Embryonic facial prominence (tissue), 1 donor: ENCODE results near the gene SP100.
"Not testable (repeated sequence)": the region's sequence is repeated elsewhere in the genome, so short reads cannot be mapped to it uniquely, and the experiment has no call there.

Experiments used
- DNase-seq: peaks from one replicate; pipeline ENCODE4 v3.0.0-alpha.2; 2016; ENCODE audit errors: extremely low spot score

SP100 gene

DNA sequence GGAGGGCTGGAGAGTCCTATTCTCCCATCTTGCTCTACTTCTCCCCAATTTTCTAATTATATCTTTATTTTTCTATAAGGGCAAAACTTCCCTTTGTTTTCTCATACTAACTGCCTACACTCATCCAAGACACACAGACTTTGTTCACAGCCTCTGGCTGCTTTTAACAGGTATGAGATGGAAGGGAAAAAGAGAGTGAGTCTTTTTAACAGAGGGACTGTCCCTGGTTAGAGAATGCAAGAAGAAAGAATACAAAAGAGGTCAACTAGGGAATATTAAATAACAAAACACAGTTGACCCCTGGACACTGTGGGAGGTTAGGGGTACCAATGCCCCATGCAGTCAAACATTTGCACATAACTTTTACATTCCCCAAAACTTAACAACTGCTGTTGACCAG, 41.8 kb downstream of the SP100 start:
- DNase-seq: no peak

DNA sequence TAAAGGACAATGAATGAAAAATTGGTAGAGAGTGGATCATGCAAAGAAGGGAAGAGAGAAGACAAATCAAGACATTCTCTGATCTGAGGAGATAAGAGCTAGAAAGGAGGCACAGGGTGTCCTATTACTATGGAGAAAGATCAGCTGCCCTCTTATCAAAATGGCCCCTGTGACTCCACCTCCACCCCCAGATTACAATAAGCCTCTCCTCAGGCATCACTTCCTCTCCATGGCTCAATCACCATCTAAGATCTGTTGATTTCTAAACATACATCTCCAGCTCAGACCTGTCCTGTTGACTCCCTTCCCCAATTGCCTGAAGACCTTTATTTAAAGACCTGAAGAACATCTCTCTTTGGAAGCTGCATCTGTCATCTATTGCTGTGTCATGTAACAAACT, 43.2 kb downstream of the SP100 start:
- DNase-seq: no peak

DNA sequence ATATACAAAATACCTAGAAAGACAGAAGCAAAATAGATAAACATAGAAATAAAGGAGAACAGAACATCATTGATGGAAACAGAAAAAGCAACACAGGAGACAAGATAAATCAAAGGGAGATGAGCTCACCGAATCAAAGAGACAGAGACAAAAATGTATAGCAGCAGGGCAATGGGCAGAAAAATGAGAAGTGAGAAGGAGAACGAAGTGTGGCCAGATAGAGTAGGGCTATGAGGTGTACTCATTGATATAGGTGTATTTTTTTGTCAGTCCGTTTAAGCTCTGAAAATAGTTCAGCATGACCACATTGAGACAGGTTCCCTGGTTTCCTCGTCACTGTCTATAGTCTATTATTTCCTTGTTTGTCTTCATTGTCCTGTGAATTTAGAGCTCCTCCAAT, 55.1 kb downstream of the SP100 start:
- no peak for DNase-seq

DNA sequence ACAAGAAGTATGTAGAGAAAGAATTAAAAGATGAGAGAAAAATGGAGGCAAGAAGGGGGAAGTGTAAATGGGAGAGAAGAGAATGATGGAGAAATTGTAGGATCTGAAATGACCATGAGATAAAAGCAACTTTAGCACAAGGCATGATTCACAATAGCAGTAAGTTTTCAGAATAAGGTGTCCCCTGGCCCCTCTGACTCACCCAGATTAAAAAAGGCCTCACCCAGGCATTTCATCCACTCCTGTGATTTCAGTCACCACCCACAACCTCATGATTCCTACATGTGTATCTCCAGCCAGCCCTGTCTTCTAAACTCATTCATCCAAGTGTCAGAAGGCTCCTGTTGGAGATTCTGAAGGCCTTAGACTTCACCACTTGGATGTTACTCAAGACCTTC, 56.6 kb downstream of the SP100 start:
- no peak for DNase-seq

DNA sequence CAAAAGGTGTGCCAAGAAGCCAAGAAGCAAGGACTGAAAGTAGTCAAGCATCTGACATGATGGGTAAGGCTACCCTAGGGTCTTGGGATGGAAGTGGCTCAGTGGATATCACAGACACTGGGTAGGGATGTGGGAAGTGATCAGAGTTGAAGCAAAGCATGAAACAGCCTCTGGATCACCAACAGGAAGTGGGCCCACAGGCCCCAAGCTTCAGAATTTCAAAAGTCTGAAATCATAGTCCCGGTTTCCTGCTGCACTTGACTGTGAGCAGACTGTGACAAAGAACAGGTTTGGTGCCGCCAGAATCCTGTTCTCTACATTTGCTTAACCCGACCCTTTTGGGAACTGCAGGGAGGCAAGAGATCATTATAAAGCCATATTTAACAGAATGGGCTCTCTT, 57.4 kb downstream of the SP100 start:
- no peak for DNase-seq

DNA sequence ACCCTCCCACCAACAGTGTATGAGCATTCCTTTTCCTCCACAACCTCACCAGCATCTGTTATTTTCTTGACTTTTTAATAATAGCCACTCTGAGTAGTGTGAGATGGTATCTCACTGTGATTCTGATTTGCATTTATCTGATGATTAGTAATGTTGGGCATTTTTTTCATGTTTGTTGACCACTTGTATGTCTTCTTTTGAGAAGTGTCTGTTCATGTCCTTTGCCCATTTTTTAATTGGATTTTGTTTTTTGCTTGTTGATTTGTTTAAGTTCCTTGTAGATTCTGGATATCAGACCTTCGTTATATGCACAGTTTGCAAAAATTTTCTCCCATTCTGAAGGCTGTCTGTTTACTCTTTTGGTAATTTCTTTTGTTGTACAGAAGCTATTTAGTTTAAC, 59.1 kb downstream of the SP100 start:
- DNase-seq: no peak

DNA sequence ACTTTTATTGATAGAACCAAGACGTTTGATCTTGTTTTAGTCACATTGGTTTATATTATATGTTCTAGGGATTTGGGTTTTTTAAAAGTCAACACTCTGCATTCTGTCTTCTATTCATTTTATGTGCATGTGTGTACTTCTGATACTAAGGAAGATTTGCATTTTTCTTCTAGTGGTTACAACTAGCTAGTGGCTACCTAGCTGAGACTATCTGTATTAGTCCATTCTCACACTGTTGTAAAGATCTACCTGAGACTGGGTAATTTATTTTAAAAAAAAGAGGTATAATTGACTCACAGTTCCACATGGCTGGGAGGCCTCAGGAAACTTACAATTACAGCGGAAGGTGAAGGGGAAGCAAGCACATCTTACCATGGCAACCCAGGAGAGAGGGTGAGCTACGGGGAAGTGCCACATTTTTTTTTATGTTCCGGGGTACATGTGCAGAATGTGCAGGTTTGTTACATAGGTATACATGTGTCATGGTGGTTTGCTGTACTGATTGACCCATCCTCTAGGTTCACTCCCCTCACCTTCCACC, 69.9 kb downstream of the SP100 start:
- DNase-seq: no peak

DNA sequence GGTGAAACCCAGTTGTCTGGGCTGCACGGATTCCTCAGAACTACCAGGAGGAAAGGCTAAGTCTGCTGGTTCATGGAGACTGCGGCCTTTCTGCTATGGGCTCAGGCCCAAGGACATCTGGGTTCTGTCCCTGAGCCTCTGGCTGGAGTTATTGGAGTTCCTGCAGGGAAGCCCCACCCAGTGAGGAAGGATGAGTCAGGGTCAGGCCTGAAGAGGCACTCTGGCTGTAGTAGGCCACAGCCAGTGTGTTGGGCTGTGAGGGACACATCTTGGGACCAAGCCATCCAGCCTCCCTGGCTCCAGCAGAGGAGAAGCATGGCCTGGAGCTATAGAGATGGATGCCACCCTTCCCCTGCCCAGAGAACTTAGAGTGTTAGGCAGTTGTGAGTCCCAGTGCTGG, 75.2 kb downstream of the SP100 start:
- DNase-seq: not testable (repeated sequence)

DNA sequence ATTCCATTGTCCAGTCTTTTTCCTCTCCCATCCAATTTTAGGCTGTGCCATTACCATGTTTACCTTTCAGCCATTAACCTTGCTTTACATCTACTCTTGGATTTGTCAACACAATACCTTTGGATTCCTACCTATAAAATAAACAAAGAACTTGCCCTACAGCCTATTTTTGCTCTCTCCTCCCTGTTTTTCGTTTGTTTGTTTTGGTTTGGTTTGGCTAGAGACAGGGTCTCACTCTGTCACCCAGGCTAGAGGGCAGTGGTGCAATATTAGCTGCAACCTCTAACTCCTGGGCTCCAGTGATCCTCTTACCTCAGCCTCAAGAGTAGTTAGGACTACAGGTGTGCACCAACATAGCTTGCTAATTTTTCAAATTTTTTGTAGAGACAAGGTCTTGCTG, 76.1 kb downstream of the SP100 start:
- no peak for DNase-seq

DNA sequence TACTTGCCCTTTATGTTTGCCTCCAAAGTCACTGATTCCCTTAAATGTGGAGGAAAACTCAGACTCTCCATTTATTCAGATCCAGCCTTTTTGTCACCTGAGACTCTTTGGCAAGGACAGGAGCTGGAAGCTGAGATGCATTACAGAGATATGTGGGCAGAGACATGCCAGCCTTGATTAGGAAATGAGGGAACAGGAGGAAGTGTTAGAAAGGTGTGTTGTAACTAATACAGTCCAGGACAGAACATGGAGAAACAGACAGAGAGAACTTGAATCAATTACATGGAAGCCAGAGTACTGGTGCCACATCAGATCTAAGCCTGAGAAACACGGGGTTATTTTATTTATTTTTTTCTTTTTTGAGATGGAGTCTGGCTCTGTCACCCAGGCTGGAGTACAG, 79.0 kb downstream of the SP100 start:
- no peak for DNase-seq

DNA sequence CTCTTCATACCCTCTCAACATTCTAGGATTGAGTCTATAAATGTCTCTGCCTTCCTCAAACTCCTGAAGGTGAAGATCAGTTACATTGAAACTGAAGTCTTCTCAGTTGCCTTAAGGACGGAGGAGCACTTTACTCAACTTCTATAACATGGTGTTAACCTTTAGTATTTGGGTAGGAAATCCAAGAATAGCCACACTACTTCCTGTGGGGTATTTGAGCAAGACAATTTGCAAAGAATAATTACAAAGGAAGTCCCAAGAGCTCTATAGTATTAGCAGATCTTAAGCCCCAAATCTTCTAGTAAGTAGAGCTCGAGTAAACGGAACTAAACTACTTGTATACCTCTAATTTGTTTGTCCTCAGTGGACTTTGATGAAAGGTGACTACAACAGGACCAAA, 80.9 kb downstream of the SP100 start:
- no peak for DNase-seq

DNA sequence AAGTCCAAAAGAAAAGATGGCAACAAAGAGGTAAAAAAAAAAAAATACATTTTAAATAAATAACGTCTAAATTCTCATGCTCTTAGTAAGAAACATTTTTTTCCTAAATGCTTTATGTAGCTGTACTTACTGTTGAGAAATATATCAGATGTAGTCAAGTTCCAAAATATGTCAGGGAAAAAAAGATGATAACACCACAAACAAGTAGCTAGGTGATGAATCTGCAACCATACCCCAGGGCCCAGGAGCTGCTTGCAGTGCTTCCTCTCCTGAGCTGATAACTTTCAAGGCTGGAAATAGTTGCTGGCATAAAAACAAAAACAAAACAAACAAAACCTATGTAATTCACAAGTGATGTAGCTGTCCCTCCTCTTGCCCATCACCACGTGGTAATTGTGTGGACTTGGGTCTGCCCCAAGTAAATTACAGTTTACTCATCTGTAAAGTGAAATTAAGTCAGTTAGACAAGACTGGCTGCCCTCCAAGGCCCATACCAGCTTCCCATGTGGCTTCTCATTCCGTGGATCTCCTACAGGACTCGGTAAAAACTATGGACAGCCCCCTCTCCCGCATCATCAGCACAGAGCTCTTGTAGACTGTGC, 82.6 kb downstream of the SP100 start:
- DNase-seq: no peak

DNA sequence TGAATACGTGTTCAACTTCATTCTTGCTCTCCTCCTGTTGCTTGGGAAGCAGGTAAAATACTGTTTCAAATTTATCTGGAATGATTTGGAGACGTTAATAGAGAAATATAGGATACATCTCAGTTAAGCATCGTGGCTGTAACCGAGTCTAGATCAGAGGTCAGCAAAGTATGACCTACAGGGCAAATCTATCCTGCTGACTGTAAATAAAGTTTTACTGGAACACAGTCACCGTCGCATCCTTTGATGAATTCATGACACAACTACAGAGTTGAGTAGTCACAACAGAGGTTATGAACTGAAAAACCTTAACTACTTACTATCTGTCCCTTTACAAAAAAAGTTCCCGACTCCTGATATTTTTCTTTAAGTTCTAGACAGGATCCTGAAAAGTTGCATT, 86.6 kb downstream of the SP100 start:
- DNase-seq: no peak

DNA sequence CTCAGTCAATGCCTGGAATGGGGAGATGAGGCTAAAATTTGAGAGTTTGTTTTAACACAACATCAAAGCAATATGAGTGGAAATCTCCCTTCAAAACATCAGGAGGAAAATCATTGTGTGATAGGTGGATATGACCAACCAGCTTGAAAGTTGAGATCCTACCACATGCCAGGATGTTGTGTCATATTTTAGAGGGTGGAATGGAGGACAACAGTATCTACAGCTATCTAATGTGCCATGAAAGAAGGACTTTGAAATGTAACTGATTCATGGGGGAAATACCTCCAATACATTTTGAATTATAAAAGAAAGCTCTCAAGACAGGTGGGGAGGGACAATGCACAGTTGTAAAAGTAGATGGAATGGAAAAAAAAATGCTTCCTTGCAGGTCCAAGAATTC, 87.8 kb downstream of the SP100 start:
- no peak for DNase-seq

DNA sequence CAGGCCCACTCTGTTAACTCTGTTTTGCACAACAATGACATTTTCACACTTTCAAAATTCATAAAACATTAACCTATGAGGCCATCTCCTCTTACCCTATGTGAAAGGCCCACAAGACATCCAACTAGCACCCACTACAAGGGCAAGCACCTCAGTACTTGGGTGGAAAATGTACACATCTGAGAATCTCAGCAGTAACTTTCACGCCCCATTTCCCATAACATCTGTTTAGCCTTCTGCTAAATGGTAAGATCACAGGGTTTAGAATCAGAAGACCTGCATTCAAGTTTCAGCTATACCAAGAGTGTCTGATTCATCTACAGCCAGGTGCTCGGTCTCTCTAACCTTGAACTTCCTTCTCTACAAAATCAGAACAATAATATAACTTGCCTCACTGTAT, 89.2 kb downstream of the SP100 start:
- DNase-seq: no peak

DNA sequence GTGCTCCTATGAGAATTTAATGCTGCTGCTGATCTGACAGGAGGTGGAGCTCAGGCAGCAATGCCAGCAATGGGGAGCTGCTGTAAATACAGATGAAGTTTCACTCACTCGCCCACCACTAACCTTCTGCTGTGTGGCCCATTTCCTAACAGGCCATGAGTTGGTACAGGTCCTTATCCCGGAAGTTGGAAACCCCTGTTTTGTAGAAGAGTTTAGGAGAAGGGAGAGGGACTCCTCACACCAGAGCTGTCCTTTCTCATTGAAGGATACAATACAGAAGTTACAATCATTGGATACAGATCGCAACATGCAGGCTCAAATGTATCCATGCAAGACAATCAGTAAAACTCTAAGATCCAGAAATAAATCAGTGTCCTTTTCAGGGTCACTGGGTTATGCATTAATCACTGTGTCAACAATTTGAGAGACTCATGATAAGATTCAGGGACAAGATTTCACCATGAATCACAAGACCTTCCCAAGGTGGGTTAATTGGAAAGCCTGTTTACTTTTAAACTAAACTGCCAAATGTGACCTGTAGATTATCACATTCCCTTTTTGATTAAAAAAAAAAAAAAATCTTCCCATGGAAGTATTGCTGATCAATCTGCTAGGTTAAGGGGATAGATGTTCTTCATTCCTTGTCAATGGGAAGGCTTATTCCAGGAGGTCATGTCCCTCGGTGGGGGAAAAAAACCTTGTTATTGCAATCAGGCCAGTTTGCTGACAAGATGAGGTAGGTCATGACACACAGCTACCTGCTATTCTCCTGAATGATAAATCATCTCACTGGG, 97.2 kb downstream of the SP100 start:
- DNase-seq: no peak

DNA sequence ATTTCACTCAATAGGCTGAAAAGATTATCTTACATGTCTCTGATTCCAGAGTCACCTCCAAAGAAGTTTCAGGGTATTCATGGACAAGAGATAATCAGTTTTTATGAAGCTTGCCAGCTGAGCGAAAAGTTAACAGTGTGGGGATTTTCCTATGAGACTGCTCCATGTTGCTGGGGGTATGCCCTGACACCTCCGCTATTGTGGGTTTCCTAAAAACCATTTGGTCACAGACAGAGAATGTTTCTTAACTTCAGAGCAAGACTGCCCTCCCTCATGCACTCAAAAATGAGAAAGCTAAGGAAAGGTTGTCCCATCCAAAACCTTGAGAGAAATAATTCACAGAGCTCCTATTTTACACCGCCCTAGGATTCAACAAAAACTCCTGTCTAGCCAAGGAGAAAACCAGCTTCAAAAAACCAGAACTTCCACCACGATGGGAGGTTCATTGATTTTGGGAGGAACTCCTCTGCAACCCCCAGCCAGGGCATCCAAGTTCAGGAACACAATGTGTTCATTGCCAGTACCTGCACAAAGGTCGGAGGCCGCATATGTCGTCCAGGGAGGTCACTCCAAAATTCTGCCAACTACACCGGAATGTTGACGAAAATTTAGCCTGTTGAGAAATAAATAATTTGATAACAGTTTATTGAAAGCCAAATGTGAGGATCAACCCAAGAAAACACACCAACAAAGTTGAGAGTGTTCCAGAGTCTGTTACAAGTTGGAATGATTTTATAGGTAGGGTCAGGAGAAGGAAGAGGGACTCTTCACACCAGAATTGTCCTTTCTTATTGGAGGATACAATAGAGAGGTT, 104.3 kb downstream of the SP100 start:
- DNase-seq: no peak

DNA sequence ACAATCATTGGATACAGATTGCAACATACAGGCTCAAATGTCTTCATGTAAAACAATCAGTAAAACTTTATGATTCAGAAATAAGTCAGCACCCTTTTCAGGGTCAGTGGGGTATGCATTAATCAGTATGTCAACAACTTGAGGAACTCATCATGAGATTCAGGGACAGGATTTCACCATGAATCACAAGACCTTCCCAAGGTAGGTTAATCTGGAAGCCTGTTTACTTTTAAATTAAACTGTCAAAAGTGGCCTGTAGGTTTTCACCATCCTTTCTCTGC, 104.8 kb downstream of the SP100 start:
- no peak for DNase-seq

DNA sequence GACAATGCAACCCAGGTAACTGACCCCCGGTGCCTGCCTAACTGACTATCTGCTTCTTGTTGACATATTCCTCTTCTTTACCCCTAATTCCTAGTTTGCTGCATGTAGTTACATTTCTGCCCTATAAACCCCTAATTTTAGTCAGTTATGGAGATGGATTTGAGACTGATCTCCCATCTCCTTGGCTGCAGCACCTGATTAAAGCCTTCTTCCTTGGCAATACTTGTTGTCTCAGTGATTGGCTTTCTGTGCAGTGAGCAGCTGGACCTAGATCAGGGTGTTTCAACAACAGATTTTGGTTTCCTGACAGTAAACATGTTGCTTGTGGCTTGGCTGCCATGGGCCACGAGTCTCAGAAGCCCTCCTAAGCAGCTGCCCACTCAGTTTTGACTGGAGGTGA, 105.4 kb downstream of the SP100 start:
- DNase-seq: no peak

DNA sequence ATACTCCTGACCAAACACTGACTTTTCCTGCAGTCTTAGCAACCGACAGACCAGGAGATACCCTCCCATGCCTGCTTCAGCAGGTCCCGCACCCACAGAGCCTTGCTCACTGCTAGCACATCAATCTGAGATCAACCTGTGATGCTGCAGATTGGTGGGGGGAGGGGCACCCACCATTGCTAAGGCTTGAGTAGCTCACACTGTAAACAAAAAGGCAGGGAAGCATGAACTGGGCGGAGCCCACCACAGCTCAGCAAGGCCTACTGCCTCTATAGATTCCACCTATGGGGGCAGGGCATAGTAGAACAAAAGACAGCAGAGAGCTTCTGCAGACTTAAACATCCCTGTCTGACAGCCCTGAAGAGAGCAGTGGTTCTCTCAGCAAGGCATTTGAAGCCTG, 109.7 kb downstream of the SP100 start:
- no peak for DNase-seq

DNA sequence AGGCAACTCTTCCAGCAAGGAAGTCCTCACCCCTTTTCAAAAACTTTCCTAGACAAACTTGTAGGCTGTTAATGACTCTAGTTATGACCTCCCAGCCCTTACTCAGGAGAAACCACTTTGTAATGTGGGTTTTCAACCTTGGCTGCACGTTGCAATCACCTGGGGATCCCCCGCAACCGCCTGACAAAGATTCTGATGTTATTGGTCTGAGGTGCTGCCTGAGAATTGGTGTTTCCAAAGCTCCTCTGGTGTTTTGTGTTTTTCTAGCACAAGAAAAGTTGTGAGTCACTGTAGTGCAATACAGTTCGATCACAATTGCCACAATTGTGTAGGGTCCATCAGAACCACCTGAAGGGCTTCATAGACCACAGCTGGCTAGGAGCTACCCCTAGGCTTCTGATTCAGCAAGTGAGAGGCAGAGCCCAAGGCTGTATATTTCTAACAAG, 121.6 kb downstream of the SP100 start:
- DNase-seq: no peak

DNA sequence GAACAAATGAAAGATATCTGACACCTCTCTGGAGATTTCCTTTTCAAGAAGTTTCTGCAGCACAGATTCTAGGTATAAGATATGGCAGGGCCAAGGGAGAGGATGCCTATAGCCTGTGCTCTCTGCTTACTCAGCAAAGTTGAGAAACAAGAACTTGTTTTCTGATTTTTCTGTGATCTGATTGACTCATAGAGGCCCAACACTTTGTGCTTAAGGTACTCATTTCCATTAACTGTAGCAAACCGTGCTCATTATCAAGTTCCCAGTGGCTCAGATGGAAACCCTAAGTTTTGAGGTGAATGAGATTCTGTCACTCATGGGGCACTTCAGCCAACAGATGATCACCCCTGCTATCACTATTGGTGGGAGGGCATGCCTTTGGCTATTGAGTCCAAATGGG, 124.3 kb downstream of the SP100 start:
- DNase-seq: no peak

DNA sequence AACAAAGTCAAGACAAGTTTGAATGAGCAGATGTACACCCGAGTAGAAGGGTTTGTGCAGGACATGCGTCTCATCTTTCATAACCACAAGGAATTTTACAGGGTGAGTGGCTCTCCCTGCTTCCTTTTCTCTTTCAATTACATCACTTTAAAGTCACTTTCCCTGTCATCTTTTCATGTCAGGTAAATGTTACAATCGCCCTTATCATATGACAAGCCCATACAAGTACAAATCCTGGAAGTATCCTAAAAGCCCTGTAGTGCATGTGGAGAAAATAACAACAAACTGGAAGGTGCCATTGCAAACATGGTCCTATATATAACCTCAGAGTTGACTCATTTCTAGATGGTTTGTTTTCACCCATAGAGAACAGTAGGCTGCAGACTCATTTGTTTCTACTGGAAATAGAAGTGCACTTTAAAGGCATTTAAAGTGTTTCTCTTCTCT, 126.0 kb downstream of the SP100 start:
- no peak for DNase-seq
